Activated CD8-positive, alpha-beta memory T cell treated with anti-CD3 and anti-CD28 coated beads for 36 hours (primary cell): ENCODE measurements around the gene TOM1L2. TPM values are rescaled to one million over a fixed set of nuclear protein-coding genes. Genes with fewer than 3 reads are reported as not detected.

ENCODE experiments used
- CTCF ChIA-PET: fragments of 350-600 bp; sonication (Branson Sonifier 250); formaldehyde crosslinking; loops from one replicate; lab custom pipeline; 2021; ENCODE audit warnings: antibody characterized with exemption; lab: Charles Lee
- POLR2A ChIA-PET: fragments of 350-600 bp; sonication (Branson Sonifier 250); formaldehyde crosslinking; loops from one replicate; lab custom pipeline; 2021; ENCODE audit warnings: antibody characterized with exemption; lab: Charles Lee
- total RNA-seq, 2 experiments: library from RNA; stranded (reverse); gene quantifications; one replicate each; pipeline ENCODE4 v1.2.3, GENCODE V29; 2021

The TOM1L2 gene
- 1 to 10 TPM; 7.9 to 9.8 TPM for total RNA-seq

- ChIA-PET POLR2A (interaction anchor here (0.6 to 1.1 kb wide), 4 partner anchors 12 to 136 kb away, joined by 3 to 6 read pairs (median 4); no protein-coding TSS in a partner anchor), CTCF (interaction anchor here (0.7 to 2.7 kb wide), 4 partner anchors 13 to 61 kb away, joined by 3 to 11 read pairs (median 4); no protein-coding TSS in a partner anchor)
Measured at GRCh38 chr17:17972126-17972951, at the start of gene TOM1L2, which contains the start of gene DRC3. Gene TOM1L2, minus strand, starts transcription at chr17:17972400. Its CDS starts 87 bp downstream, at chr17:17972313. Gene DRC3, plus strand, starts transcription at chr17:17972862. Its CDS starts 4,737 bp downstream, at chr17:17977599.

DNA sequence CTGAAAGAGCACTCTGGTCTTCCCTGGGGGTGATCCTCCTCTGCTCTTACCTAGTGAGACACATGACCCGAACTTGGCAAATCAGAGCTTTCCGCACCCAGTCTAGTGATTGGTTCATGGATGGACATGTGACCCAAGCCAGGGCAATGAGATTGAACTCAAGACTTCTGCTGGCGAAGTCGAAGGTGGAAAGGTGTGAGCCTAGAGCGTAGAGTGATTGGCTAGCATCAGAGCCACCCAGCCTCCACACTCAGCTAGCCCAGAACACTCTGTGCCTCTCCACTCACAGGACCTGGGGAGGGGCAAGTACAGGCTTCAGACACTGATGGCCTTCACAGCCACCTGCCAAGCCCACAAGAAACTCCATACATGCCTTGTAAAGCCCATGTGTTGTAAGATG lies 49.2 kb upstream of the TOM1L2 start:
- ChIA-PET CTCF (interaction anchor here (1.2 kb wide), 1 partner anchor 13 kb away, joined by 3 read pairs; no protein-coding TSS in a partner anchor), POLR2A (no interaction called here)

DNA sequence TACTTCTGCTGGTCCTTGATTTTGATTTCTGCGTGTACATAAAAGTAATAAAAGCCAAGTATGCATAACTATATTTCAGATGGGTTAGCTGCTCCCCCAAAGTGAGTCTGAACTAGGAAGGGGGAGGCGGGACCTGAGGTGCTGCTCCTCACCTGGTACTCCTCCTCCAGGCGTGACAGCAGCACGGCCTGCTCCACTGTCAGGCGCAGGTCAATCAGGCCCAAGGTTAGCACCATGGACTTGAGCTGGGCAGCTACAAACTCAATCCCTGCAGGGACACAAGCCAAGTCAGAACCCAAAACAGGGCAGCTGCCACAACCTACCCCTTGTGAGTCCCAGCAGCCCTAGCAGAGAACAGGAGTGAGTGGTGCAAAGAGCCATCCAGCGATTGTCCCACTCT lies 48.8 kb upstream of the TOM1L2 start:
- ChIA-PET CTCF (interaction anchor here (0.7 kb wide), 1 partner anchor 46 kb away, joined by 3 read pairs; no protein-coding TSS in a partner anchor), POLR2A (no interaction called here)

GRCh38 chr17:18019838-18020154 lies 47.6 kb upstream of the TOM1L2 start:
- ChIA-PET CTCF (no interaction called here), POLR2A (no interaction called here)

DNA sequence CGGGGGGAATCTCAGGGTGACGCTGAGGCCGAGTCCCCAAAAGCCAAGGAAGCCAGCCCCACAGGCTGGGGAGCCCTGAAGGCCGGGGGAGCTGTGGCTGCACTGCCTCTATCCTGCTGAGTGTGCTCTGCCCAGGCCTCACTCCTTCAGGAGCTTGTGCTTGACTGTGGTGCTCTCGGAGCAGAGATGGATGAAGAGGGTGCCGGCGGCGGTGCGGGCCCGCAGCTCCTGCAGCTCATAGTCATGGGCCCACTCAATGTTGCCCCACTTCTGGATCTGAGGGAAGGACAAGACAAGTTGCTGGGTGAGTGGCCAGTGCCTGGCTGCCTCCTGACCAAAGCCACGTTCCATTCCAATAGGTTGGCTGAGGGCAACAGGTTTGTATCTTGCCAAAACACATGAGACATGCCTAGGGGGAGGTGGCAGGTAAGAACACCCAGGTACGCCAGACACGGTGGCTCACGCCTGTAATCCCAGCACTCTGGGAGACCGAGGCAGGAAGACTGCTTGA lies 46.3 kb upstream of the TOM1L2 start:
- POLR2A ChIA-PET, result no interaction called here
- CTCF ChIA-PET, result no interaction called here

DNA sequence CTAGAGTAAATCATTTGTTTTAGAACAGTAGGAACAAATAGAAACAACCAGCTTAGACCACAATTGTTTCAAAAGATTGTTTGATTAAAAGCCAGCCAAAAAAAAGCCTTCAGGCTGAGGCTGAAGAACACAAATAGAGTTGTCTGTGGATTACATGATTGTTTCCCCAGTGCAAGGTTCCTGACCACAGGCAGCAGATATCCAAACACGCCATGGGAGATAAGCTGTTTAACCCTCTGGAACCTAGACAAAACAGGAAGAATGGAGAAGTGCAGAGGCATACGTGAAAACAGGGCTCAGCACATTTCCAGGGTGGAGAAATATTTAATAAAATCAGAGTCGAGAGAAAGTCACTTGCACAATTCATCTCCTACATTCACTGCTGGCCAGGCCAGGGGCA lies 45.8 kb upstream of the TOM1L2 start:
- ChIA-PET CTCF (interaction anchor here (0.8 kb wide), 1 partner anchor 12 kb away, joined by 3 read pairs; no protein-coding TSS in a partner anchor), POLR2A (no interaction called here)

GRCh38 chr17:18016426-18016825 lies 44.2 kb upstream of the TOM1L2 start:
- ChIA-PET CTCF (interaction anchor here (0.6 to 2.4 kb wide), 2 partner anchors 17 to 42 kb away, joined by 3 to 7 read pairs; no protein-coding TSS in a partner anchor), POLR2A (no interaction called here)

DNA sequence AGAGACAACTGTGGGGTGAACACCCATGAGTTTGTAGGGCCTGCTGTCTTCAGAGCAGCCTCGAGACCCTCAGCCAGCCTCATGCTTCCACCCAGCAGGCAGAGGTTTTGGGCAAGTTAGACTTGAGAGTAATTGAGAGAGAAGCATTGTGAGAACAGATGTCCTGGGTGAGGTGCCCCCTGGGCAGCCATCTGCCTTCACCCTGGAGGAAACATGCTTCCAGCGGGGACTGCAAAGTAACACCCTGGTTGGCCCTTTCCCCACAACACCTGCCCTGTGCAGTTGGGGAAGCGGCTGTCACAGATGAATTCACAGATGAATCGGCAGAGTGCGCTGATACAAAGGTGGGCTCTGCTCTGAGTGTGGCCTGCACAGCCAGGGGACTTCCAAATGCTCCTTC lies 43.4 kb upstream of the TOM1L2 start:
- ChIA-PET POLR2A (no interaction called here), CTCF (interaction anchor here (2.4 kb wide), 1 partner anchor 18 kb away, joined by 7 read pairs; no protein-coding TSS in a partner anchor)

DNA sequence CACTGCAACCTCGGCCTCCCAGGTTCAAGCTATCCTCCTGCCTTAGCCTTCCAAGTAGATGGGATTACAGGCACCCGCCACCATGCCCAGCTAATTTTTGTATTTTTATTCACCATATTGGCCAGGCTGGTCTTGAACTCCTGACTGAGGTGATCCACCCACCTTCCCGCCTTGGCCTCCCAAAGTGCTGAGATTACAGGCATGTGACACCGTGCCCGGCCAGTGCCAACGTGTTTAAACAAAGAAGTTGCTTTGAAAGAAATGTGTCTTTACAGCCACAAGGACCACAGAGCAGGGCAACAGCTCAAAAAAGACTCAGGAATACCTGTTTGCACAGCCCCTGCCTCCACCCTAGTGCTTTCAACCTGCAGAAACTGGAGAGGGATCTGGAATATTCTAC lies 41.8 kb upstream of the TOM1L2 start:
- POLR2A ChIA-PET, result no interaction called here

GRCh38 chr17:18011286-18011685 lies 39.1 kb upstream of the TOM1L2 start:
- POLR2A ChIA-PET, result no interaction called here
- CTCF ChIA-PET, result no interaction called here

More for the DNA sequence above, 41.8 kb upstream of the TOM1L2 start:
- CTCF ChIA-PET, result interaction anchor here (2.4 kb wide), 1 partner anchor 19 kb away, joined by 7 read pairs; no protein-coding TSS in a partner anchor

- POLR2A ChIA-PET, result no interaction called here
- CTCF ChIA-PET, result no interaction called here
Measured at GRCh38 chr17:18009609-18010420, 37.6 kb upstream of the TOM1L2 start.

- ChIA-PET CTCF (interaction anchor here (0.6 kb wide), 1 partner anchor 21 kb away, joined by 3 read pairs; no protein-coding TSS in a partner anchor), POLR2A (no interaction called here)
Measured at GRCh38 chr17:18008496-18009268, 36.5 kb upstream of the TOM1L2 start.

DNA sequence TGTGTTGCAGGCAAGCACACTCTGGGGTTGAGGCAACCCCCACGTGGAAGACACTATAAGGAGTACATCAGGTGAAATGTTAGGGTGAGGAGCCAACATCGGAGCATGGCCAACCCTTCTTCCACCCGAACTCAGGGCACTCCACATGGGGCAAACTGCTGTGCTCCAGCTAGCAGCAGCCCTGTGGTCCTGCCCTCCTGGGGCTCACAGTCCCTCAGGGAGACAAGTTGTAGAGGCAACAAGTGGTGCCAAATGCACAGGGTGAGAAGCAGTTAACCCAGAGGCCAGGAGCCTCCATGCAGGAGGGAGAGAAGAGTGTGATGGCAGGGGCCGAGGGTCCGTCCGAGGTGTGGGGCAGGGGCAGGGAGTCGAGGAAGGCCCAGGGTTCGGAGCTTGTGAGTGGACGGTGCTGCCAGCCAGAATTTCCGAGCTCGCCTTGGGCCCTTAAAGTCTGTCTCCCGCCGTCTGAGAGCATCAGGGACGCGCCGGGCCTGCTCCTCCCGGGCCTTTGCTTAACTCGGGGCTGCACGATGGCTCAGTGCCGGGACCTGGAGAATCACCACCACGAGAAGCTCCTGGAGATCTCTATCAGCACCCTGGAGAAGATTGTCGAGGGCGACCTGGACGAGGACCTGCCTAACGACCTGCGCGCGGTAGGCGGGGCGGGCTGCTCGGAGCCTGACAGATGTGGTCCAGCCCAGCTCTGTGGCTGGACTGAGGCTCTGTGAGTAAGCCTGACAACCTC lies 34.5 kb upstream of the TOM1L2 start:
- ChIA-PET CTCF (no interaction called here), POLR2A (no interaction called here)

- ChIA-PET POLR2A (no interaction called here), CTCF (interaction anchor here (0.7 kb wide), 1 partner anchor 311 kb away, joined by 3 read pairs; no protein-coding TSS in a partner anchor)
Measured at GRCh38 chr17:18005496-18005895, 33.3 kb upstream of the TOM1L2 start.

DNA sequence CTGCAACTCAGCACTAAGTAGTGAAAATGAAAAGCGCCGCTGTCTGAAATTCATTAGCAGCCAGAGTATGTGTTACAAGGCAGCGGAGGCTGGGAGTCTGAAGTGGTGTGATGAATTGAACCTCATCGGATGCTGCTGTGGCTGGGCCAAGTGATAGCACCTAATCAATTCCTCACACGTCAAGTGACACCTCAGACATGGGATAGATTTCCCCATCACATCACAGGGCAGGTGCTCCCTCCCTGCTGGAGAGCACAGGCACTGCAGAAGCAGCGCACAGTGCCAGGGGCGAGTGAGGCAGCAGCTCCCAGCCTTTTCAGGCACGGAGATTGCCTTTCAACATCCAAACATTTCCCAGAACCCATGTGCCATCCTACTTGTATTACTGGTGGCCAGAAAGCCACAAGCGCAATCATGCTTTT lies 32.7 kb upstream of the TOM1L2 start:
- ChIA-PET CTCF (no interaction called here), POLR2A (no interaction called here)

DNA sequence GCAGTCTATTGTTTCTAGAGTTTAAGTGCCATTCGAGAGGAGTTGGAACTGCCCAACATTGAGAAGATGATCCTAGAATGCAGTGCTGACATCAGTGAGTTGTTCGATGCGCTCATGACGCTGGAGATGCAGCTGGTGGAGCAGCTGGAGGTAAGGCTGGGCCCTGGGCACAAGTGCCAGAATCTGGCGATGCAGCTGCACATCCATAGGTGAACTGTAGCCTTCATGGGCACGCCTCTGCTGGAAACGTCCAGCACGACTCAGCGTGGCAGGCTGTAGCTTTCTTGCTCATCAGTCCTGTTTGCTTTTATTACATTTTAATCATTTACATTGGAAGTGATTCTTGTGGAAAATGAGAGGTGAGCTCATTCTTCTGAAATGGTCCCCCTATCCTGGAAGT lies 32.1 kb upstream of the TOM1L2 start:
- ChIA-PET CTCF (no interaction called here), POLR2A (no interaction called here)

GRCh38 chr17:18002171-18002570 lies 30.0 kb upstream of the TOM1L2 start:
- ChIA-PET POLR2A (interaction anchor here (0.6 kb wide), 2 partner anchors 45 to 252 kb away, joined by 6 to 8 read pairs; no protein-coding TSS in a partner anchor), CTCF (no interaction called here)

- POLR2A ChIA-PET, result interaction anchor here (0.7 kb wide), 1 partner anchor 35 kb away, joined by 6 read pairs; no protein-coding TSS in a partner anchor
- CTCF ChIA-PET, result no interaction called here
Measured at GRCh38 chr17:18000030-18000408, 27.8 kb upstream of the TOM1L2 start.
